HepG2 (cell line): ENCODE data around the gene TMEM9B. TPM values are rescaled to one million over a fixed set of nuclear protein-coding genes. Genes with fewer than 3 reads are reported as not detected.

Experiments
- CBX5 ChIP-seq: sonication (generic); formaldehyde crosslinking; IDR thresholded peaks from 2 replicates; pipeline ENCODE4 v1.4.0; 2020; ENCODE audit warnings: missing genetic modification reagents, borderline replicate concordance
- IRF2 ChIP-seq: IDR thresholded peaks from 2 replicates; pipeline ENCODE4 v1.6.1; 2018; ENCODE audit warnings: missing genetic modification reagents, missing compliant biosample characterization
- KDM3A ChIP-seq: IDR thresholded peaks from 2 replicates; pipeline ENCODE4 v1.6.1; 2018; ENCODE audit warnings: low read depth, missing compliant biosample characterization
- MAFG ChIP-seq: sonication (generic); formaldehyde crosslinking; IDR thresholded peaks from 2 replicates; pipeline ENCODE4 v1.5.1; 2020; ENCODE audit warnings: mild to moderate bottlenecking, missing genetic modification reagents
- MAX ChIP-seq: IDR thresholded peaks from 2 replicates; pipeline ENCODE4 v1.6.1; 2012; ENCODE audit warnings: inconsistent platforms
- MZF1 ChIP-seq: sonication (generic); formaldehyde crosslinking; IDR thresholded peaks from 2 replicates; pipeline ENCODE4 v1.8.1; 2023; ENCODE audit warnings: mild to moderate bottlenecking, missing genetic modification reagents, borderline replicate concordance
- POLR2A ChIP-seq, 2 experiments: IDR thresholded peaks; 2 replicates each; pipeline ENCODE4 v1.6.1; 2011; ENCODE audit warnings: low read depth in 2 of 2, low read length in 2 of 2, mild to moderate bottlenecking in 1 of 2, moderate library complexity in 1 of 2; ENCODE audit not compliant: insufficient read depth in 1 of 2
- REST ChIP-seq, 2 experiments: IDR thresholded peaks; 2 replicates each; pipeline ENCODE4 v1.6.1; 2011 to 2012; ENCODE audit warnings: low read length in 2 of 2, borderline replicate concordance in 1 of 2, low read depth in 1 of 2, mild to moderate bottlenecking in 1 of 2, moderate library complexity in 1 of 2
- RNF2 ChIP-seq: fragments of 450-650 bp; conservative IDR thresholded peaks from 2 replicates; pipeline ENCODE4 v1.6.1; 2016; ENCODE audit warnings: low read depth
- SAP130 ChIP-seq: IDR thresholded peaks from 2 replicates; pipeline ENCODE4 v1.6.1; 2016; ENCODE audit warnings: low read depth
- TFDP2 ChIP-seq: sonication (generic); formaldehyde crosslinking; IDR thresholded peaks from 2 replicates; pipeline ENCODE4 v1.4.0; 2020; ENCODE audit warnings: missing genetic modification reagents
- ZFP82 ChIP-seq: sonication (generic); formaldehyde crosslinking; IDR thresholded peaks from 2 replicates; pipeline ENCODE4 v1.5.1; 2020; ENCODE audit warnings: mild to moderate bottlenecking, missing genetic modification reagents, borderline replicate concordance
- ZFP90 ChIP-seq: sonication (generic); formaldehyde crosslinking; IDR thresholded peaks from 2 replicates; pipeline ENCODE4 v1.8.0; 2022; ENCODE audit warnings: missing genetic modification reagents, mild to moderate bottlenecking, inconsistent platforms, borderline replicate concordance
- ZNF253 ChIP-seq: sonication (generic); formaldehyde crosslinking; IDR thresholded peaks from 2 replicates; pipeline ENCODE4 v1.8.0; 2022; ENCODE audit warnings: mild to moderate bottlenecking, missing genetic modification reagents, borderline replicate concordance
- ZNF557 ChIP-seq: sonication (generic); formaldehyde crosslinking; IDR thresholded peaks from 2 replicates; pipeline ENCODE4 v1.4.0; 2020; ENCODE audit warnings: missing genetic modification reagents
- ZNF576 ChIP-seq: sonication (generic); formaldehyde crosslinking; IDR thresholded peaks from 2 replicates; pipeline ENCODE4 v1.4.0; 2020; ENCODE audit warnings: mild to moderate bottlenecking, missing genetic modification reagents
- ZNF614 ChIP-seq: IDR thresholded peaks from 2 replicates; pipeline ENCODE4 v1.6.1; 2018; ENCODE audit warnings: missing biosample characterization, missing genetic modification reagents, inconsistent platforms, borderline replicate concordance
- ZNF691 ChIP-seq: sonication (generic); formaldehyde crosslinking; IDR thresholded peaks from 2 replicates; pipeline ENCODE4 v1.4.0; 2020; ENCODE audit warnings: missing genetic modification reagents, low read depth, mild to moderate bottlenecking, borderline replicate concordance
- polyA plus RNA-seq, 8 experiments: library from polyadenylated mRNA; depleted of rRNA in 3 of 8; stranded (reverse) in 7 of 8; unstranded in 1 of 8; fragments of >200 nt; fragmentation: Illumina TruSeq in 4 of 8; extraction: Trizol in 4 of 8; gene quantifications; 2 replicates each; pipeline versions ENCODE4 v1.2.1 to v1.2.3, GENCODE V29; 2011 to 2016; ENCODE audit warnings: low read depth in 4 of 8, missing spikeins in 1 of 8, mixed read lengths in 1 of 8; ENCODE audit not compliant: insufficient read depth in 1 of 8
- total RNA-seq, 5 experiments: library from RNA; depleted of rRNA; stranded (reverse); fragments of >200 nt; fragmentation: Illumina TruSeq; extraction: Trizol; gene quantifications; 2 replicates each; pipeline ENCODE4 v1.2.3, GENCODE V29; 2016; ENCODE audit warnings: low read depth in 1 of 5

Gene TMEM9B
- total and polyA plus RNA-seq, 2 of the 13 experiments (the other 11 are each of a cell fraction or from before 2014, with no cell fraction given), result 12.4 to 20.8 TPM

GRCh38 chr11:8964324-8965320, at the start of gene TMEM9B (continued):
- peak in 1 of 2 experiments; percentile 15; a peak in 1 of 4 replicates for TF ChIP-seq REST (IDR thresholded peaks at IDR 0.05; ENCODE audit: borderline replicate concordance in 1 of 2, low read depth in 1 of 2, low read length in 2 of 2)
- TF ChIP-seq ZNF691, result 0 out of 2 replicates have a peak, but pooled peaks have one; percentile 4
- peak; percentile 73 for TF ChIP-seq MAX
- peak; percentile 42; the same call in 1 of the 2 replicates for TF ChIP-seq KDM3A (CRISPR knock-in tag)
- no peak for TF ChIP-seq ZNF576 (CRISPR knock-in tag)
- TF ChIP-seq ZNF253, result 0 out of 2 replicates have a peak, but pooled peaks have one; percentile 65
- TF ChIP-seq SAP130 (CRISPR knock-in tag), result peak; percentile 89
- TF ChIP-seq RNF2, result no peak
- TF ChIP-seq MAFG, result no peak; the same call in 1 of the 2 replicates
- no peak; the same call in 1 of the 2 replicates for TF ChIP-seq CBX5 (CRISPR knock-in tag)
- TF ChIP-seq MZF1, result 0 out of 2 replicates have a peak, but pooled peaks have one; percentile 0
- 0 out of 2 replicates have a peak, but pooled peaks have one; percentile 57 for TF ChIP-seq ZNF557 (CRISPR knock-in tag)
- TF ChIP-seq TFDP2 (CRISPR knock-in tag), result peak; percentile 46; the same call in 1 of the 2 replicates
- TF ChIP-seq ZFP90 (CRISPR knock-in tag), result peak; percentile 87
- peak; percentile 76 to 92 for TF ChIP-seq POLR2A (IDR thresholded peaks at IDR 0.05; ENCODE audit: insufficient read depth in 1 of 2, low read depth in 2 of 2, low read length in 2 of 2)
- TF ChIP-seq ZFP82 (CRISPR knock-in tag), result no peak
- peak; percentile 42; the same call in 1 of the 2 replicates for TF ChIP-seq IRF2
- peak; percentile 12; the same call in 1 of the 2 replicates for TF ChIP-seq ZNF614
